NCI-H1048 (cell line): ENCODE measurements around the gene BBC3.

Experiments
- DNase-seq: peaks from one replicate; lab custom pipeline; 2025; lab: John Stamatoyannopoulos, UW

Gene BBC3

DNA sequence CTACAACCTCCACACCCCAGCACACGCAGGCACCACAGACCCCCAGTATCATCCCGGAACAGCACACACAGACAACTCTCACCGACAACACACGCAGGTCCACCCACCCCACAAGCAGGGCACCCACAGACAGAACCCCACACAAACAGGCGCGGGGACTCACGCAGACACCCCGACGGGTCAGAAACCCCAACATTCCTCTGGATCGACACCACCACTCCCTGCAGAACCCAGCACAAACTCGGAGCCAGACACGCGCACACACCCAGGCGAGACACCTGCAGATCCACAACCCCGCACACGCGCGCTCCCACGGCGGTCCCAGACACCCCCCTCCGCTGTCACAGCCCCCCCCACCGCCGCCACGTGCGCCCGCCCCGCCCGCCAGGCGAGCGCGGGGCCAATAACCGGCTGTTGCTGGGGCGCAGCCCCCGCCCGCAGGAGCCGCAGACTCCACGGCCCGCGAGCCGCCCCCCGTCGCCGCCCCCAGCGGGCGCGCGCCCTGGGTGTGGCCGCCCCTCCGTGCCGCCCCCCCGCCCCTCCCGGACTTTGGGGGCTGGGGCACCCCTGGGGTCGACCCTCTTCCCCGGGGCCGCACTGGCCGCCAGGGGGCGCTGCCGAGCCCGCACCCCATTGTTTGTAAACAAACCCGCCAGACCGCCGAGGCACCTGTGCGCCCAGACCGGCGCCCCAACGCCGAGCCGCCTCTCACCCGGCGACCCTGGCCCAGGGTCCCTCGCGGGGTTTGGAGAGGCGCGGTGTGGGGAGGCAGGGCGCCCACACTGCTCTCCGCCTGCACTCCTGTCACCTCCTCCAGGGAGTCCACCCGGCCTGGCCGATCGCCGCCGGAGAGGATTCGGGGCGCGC, 712 bp downstream of the BBC3 start:
- DNase-seq = no peak

GRCh38 chr19:47229676-47230053, 1.3 kb downstream of the BBC3 start:
- DNase-seq = no peak

DNA sequence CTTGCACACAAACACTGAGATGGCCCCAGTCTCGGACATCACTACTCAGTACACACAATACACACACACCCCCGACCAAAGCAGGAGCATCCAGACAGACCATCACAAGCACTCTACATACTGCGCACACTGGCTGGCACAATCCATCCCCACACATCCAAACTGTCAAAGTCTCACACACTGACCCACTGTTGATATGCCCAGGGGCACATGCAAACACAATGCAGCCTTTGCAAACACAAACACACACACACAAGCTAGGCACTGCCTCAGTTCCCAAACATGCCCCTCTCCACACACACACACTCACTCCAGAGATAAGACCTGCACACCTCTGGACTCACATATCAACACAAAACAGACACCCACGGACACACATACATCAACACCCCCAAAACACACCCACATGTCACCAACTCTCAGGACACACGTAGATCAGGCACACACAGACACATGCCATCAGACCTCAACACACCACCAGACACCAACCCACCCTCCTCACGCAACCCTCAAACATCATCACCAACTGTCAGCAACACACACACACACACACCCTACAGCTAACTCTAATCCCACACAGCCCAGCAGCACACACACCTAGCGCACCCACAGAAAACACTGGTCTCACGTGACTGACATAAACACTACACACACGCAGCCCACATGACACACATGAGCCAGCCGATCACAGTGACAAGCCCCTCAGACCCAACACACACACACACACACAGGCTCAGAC, 1.9 kb downstream of the BBC3 start:
- DNase-seq = no peak

- no peak for DNase-seq
Measured at GRCh38 chr19:47228168-47228936, 2.6 kb downstream of the BBC3 start.

GRCh38 chr19:47227352-47228167, 3.4 kb downstream of the BBC3 start:
- no peak for DNase-seq

DNA sequence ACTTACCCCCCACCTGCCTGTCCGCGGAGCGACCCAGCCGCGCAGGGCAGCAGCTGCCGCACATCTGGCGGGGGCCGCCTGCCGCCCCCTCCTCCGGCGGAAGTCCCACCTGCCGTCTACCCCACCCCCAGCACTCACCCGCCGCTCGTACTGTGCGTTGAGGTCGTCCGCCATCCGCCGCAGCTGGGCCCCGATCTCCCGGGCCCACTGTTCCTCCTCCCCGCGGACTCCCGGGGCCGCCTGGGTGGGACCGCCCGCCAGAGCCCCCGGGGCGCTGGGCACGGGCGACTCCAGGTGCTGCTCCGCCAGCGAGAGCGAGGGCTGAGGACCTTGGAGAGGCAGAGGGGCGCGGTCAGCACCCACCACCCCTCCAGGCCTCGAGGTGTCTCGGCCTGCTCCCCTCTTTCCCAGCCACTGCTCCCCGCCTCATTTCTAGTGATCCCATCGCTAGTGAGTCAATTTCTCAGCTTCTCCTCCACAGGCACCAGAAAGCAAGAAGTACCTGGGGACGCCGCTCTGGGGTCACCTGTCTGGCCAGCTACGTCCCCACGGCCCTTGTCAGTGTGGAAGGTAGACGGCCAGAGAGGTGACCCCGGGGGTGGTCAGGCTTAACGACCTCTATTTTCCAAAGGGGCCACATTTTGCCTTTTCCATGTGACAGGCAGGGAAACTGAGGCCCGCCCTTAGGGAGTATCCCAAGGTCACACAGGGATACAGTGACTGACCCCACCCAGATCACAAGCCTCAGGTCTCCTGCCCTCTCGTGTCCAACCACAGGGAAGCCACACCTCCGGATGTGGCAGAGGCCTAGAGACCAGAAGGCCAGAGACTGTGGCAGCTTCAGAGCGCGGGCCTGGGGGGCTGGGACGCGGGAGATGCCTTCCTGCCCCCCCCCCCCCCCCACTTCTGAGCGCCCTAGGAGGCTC, 4.3 kb downstream of the BBC3 start:
- DNase-seq = no peak

DNA sequence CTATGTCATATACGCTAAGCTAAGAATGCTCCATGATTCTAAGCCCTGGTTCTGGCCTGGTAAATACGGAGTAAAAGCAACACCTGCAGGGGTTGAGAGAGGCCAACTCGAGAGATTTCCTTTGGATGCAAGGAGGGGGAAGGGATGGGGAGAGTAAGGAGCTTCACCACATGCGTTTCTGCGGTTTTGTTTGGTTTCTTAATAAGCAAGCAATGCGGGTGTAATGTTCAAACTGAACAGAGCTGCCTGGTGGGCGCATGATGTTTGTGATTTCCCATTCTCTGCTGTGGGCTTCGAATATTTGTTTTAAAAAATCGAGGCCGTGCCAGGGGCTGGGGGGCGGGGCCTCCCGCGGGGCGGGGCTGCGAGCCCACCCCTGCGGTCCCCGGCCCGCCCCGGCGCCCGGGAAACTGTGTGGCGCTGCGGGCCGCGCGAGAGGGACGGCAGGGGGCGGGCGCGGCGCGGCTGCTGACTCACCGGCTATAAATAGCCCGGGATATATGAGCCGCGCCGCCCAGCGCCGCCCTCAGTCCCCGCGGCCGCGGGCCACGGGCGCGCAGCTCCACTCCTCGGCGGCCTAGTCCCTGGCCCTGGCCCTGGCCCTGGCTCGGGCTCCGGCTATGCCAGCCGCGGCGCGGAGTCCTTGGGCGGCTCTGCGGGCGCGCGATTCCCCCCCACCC, 5.1 kb downstream of the BBC3 start:
- peak; percentile 78 for DNase-seq

GRCh38 chr19:47221890-47222289, 9.1 kb downstream of the BBC3 start:
- no peak for DNase-seq

- DNase-seq = no peak
Measured at GRCh38 chr19:47221080-47221841, 9.7 kb downstream of the BBC3 start.

GRCh38 chr19:47215581-47215980, 15.4 kb downstream of the BBC3 start:
- DNase-seq = no peak

DNA sequence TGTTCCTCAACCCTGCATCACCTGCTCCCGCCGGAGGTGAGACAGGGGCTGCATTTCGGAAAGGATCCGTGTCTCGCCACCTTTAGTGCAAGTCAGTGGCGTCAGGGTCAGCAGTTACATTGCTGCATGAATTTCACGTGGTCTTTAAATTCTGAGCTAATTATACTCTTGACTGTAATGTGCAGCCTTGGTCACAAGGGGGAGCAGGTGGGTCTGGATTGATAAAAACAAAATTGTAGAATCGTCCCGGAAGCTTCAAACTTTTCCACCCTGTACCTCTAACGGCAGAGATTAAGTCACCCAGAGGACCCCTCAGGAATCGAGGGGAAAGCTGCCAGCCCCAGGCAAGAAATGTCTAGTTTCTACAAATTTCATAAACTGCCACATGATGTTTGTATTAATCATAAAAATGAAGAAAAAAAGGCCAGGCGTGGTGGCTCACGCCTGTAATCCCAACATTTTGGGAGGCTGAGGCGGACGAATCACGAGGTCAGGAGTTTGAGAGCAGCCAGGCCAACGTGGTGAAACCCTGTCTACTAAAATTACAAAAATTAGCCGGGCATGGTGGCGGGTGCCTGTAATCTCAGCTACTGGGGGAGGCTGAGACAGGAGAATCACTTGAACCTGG, 20.2 kb downstream of the BBC3 start:
- no peak for DNase-seq

- no peak for DNase-seq
Measured at GRCh38 chr19:47210180-47210490, 20.9 kb downstream of the BBC3 start.

DNA sequence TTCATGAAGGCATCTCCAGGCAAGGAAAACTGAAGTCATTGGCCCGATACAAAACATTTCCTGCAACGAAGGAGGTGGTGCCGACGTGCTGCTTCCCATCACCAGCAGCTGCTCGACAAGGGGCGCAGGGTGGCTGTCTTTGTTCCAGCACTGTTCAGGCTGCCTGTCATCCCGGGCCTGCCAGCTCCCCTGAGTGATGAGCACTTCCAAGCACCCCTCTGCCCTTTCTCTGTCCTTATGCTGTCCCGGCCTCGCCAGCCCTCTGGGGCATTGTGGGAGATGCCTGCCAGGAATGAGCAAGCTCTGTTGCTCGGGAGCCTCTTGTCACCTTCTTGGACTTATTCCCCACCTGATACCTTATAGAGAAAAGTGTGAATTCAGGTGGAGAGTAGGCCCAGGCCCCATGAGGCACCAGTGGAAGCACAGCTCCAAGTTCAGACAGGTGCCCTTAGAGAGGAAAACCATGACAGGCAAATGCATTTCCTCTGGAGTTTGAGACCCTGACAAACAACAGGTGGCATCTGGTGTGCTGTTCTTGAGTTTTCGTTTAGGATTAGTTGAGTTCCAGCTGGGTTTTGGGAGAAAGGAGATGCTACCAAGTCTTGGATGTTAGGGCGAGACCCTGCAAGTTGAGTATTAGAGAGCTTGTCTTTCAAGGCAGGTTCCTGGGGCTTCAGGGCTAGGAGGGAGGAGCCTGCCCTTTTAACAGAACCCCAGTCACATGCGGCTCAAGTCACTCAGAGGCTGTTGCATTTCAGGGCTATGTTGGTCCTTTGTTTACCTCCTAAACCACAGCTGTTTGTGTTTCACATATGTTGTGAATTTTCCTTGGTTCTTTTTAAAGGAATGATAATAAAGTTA, 21.4 kb downstream of the BBC3 start:
- DNase-seq = no peak

DNA sequence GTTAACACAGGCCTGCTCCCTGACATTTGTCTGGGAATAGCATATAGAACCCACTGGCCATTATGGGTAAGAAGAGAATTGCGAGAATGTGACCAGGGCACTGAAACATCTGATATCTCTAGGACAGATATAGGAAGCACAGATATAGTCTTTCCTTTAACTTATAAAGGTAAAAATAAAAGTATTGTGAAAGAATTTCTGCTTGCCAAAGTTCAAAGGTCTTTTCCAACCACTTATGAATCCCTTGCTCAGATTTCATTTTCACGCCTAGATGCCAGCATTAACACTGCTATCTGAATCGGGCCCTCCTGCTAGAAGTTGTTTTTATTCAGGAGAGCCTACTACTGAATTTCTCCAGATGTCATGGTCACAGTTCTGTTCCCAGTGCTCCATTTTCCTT, 27.7 kb downstream of the BBC3 start:
- no peak for DNase-seq

GRCh38 chr19:47200530-47200929, 30.5 kb downstream of the BBC3 start:
- no peak for DNase-seq

DNA sequence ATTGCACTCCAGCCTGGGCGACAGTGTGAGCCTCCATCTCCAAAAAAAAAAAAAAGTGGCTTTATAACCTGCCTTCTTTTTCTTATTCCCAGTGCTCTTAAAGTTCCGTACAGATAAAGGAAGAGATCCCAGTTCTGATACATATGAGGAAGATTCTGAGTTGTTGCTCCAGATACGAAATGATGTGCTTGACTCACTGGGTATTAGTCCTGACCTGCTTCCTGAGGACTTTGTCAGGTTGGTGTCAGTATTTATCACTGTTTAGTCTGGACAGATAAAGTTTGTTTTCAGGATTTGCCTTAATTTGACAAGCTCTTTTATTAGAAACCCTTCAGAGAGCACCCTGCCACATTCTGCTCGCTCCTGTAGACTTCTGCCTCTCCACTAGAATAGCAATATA, 33.9 kb downstream of the BBC3 start:
- DNase-seq = no peak

DNA sequence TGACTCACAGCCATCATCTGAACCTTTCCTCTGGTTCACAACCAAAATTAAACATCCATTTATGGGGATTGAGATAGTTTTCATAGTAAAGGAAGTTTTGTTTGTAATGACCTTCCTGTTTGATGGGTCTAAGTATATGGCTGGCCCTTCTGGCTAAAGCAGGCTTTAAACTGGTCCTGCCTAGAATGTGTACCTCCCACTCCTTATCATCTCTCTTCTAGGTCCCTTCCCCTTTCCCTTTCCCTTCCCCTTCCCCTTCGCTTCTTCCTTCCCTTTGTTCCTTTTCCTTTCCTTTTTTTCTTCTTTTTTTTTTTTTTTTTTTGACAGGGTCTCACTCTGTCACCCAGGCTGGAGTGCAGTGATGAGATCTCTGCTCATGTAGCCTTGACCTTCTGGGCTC, 35.6 kb downstream of the BBC3 start:
- no peak for DNase-seq

DNA sequence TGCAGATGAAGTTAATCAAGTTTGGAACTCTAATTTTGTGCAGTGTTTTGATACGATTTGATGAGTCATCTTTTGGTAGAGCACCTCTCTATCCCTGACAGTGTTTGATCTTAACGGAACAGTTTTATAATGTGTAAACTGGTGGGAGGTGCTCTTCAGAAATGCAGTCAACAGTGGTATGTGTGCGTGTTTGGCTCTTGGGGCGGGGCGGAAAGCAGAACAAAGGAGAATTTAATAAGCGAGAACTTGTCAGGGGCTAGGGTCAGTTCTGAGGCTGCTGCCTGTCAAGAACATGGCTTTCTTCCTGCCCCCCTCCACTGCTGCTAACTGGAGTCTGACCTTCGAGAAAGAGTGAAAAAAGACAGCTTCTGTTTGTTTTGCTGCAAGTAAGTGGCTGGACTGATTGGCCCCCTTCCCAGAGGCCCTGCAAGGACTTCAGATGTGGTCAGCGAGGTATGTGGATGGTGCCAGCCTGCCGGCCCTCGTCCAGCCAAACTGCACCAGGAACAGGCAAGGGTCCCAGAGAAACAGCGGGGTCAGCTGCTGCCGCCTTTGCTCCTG, 40.8 kb downstream of the BBC3 start:
- no peak for DNase-seq
